OCI-LY7 (cell line): ENCODE results near the gene CKLF.

ENCODE experiments used
- CTCF ChIP-seq: fragments of 200-600 bp; sonication (generic); conservative IDR thresholded peaks from 2 replicates; pipeline ENCODE4 v1.5.1; 2014; ENCODE audit warnings: mild to moderate bottlenecking, antibody characterized with exemption, low read length, moderate library complexity, mixed read lengths
- EZH2phosphoT487 ChIP-seq: fragments of 200-600 bp; sonication (generic); IDR thresholded peaks from 2 replicates; pipeline ENCODE4 v1.6.1; 2018; ENCODE audit warnings: low read depth, borderline replicate concordance, mild to moderate bottlenecking, mixed run types, antibody characterized with exemption, low read length, moderate library complexity, mixed read lengths

- no peak for TF ChIP-seq CTCF
- no peak for TF ChIP-seq EZH2phosphoT487
Measured at GRCh38 chr16:66614161-66614802, 61.9 kb downstream of the CKLF start.
